BJ (cell line): ENCODE measurements around the gene HS6ST3. TPM values are rescaled to one million over a fixed set of nuclear protein-coding genes. Genes with fewer than 3 reads are reported as not detected.

Experiments used
- CTCF ChIA-PET: fragments of 350-600 bp; formaldehyde crosslinking; extraction: SDS; loops from one replicate; lab custom pipeline; 2021; ENCODE audit warnings: antibody characterized with exemption, inconsistent platforms; lab: Yijun Ruan, JAX
- POLR2A ChIA-PET: fragments of 300-600 bp; sonication (Branson Sonifier 250); formaldehyde crosslinking; extraction: SDS; loops from one replicate; lab custom pipeline; 2021; ENCODE audit warnings: antibody characterized with exemption; lab: Charles Lee
- DNase-seq: peaks from one replicate; pipeline ENCODE4 v3.0.0-alpha.2; 2011; ENCODE audit warnings: low read depth
- H3K27me3 ChIP-seq: 2 replicates; pipeline ENCODE4 v1.6.0; 2011; ENCODE audit warnings: low read length; ENCODE audit not compliant: control insufficient read depth, insufficient read depth
- H3K36me3 ChIP-seq: 2 replicates; pipeline ENCODE4 v1.5.1; 2011; ENCODE audit warnings: low read length; ENCODE audit not compliant: control insufficient read depth, insufficient read depth
- H3K4me3 ChIP-seq: 2 replicates; pipeline ENCODE4 v1.5.1; 2011; ENCODE audit warnings: low read depth, mild to moderate bottlenecking, control low read depth, low read length
- polyA plus RNA-seq: library from polyadenylated mRNA; depleted of rRNA; stranded (reverse); fragments of >200 nt; gene quantifications from 2 replicates; pipeline ENCODE4 v1.2.3, GENCODE V29; 2011
- TF ChIP-seq, protein P1 (sequence below): IDR thresholded peaks from 2 replicates; pipeline ENCODE4 v1.5.1; 2011; ENCODE audit warnings: low read depth, mild to moderate bottlenecking, control low read depth, inconsistent platforms, low read length, moderate library complexity; ENCODE audit not compliant: insufficient read depth

Gene HS6ST3
- polyA plus RNA-seq, 1 experiment: not detected

DNA sequence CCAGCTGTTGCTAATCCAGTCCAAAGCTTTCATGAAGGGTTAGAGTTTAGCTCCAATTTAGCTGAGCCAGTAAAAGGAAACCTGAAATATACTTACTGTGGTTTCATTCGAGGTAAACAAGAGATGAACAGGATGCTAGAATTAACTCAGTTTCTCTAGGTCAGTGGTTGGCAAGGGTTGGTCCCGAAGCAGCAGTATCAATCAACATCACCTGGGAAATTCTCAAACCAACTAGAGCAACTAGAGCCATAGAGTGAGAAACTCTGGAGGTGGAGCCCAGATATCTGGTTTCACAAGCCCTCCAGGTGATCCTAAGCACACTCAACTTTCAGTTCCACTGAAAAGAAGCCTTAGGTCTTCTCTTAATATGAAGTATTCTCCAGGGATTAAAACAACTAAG is 527.6 kb downstream of the HS6ST3 start:
- CTCF ChIA-PET: no interaction called here
- POLR2A ChIA-PET: no interaction called here
- TF ChIP-seq, protein P1, sequence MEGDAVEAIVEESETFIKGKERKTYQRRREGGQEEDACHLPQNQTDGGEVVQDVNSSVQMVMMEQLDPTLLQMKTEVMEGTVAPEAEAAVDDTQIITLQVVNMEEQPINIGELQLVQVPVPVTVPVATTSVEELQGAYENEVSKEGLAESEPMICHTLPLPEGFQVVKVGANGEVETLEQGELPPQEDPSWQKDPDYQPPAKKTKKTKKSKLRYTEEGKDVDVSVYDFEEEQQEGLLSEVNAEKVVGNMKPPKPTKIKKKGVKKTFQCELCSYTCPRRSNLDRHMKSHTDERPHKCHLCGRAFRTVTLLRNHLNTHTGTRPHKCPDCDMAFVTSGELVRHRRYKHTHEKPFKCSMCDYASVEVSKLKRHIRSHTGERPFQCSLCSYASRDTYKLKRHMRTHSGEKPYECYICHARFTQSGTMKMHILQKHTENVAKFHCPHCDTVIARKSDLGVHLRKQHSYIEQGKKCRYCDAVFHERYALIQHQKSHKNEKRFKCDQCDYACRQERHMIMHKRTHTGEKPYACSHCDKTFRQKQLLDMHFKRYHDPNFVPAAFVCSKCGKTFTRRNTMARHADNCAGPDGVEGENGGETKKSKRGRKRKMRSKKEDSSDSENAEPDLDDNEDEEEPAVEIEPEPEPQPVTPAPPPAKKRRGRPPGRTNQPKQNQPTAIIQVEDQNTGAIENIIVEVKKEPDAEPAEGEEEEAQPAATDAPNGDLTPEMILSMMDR: no peak
- DNase-seq: no peak
- Histone ChIP-seq H3K4me3 (no peak overlapping the region), H3K36me3 (no peaks in the 10 kb centered on the region), H3K27me3 (no peaks in the 10 kb centered on the region)

DNA sequence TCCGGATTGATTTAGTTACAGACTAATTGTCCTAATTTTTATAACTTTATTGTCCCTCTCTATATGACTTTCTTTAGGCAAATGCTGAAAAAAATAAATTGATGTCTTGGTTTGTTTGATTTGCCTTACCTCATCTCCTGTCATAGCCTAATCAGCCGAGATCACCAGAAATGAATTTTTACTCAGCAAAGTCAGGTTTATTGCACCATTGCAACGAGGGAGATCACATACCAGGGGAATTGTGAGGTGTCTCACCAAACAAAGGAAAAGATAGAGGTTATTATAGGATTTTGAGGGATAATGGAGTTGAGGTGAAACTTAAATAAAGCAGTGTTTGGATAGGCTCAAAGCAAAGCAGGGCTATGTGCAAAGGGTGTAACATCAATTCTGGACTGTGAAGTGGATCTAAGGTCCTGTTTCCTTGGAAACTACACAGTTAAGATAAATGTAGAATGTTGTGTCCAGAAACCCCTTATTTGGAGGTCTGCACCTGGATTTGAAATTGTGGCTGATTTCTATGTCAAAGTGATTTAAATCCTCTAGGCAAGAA is 531.8 kb downstream of the HS6ST3 start:
- DNase-seq: no peak
- Histone ChIP-seq H3K4me3 (no peak overlapping the region), H3K36me3 (no peaks in the 10 kb centered on the region), H3K27me3 (no peaks in the 10 kb centered on the region)
- CTCF ChIA-PET: no interaction called here
- POLR2A ChIA-PET: no interaction called here
- TF ChIP-seq, protein P1: no peak

GRCh38 chr13:96629331-96629730 is 539.4 kb downstream of the HS6ST3 start:
- ChIA-PET POLR2A (no interaction called here), CTCF (no interaction called here)
- Histone ChIP-seq H3K27me3 (no peaks in the 10 kb centered on the region), H3K4me3 (no peak overlapping the region), H3K36me3 (no peaks in the 10 kb centered on the region)
- TF ChIP-seq, protein P1: no peak
- no peak for DNase-seq

DNA sequence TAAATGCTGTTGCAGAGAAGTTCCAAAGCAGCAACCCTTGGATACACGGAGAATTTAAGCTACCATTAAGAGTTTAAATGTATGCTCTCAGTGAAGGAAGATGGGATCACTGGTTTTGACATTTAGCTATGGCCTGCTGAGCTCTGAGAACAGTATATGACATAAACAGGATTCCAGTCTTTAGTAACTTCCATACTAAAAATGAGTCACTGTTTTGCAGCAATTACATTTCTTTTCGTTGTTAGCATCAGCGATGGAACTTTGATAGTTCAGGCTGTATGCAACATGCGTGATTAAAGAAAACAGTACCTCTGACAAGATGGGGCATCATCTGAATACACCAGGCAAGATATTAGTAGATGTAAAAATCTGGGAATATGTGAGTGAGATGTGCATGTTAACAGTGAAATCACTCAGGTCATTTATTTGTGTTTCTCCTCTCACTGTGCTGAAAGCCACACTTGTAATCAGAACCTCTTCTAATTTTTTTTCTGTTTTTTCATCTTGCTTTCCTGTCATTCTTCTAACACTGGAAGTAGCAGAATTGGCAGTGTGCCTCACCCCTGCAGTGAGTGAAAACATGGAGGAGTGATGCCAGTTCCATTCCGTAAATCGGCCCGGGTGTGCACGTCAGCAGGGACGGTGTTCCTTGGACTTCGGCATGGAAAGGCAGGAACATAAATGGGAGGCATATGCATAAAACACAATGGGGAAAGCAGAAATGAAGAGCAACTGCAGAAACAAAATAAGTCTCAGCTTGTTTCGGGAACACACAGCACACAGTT is 542.8 kb downstream of the HS6ST3 start:
- no peak for DNase-seq
- Histone ChIP-seq H3K36me3 (no peaks in the 10 kb centered on the region), H3K4me3 (no peak overlapping the region), H3K27me3 (no peaks in the 10 kb centered on the region)
- ChIA-PET CTCF (no interaction called here), POLR2A (no interaction called here)
- TF ChIP-seq, protein P1: no peak

GRCh38 chr13:96636001-96636709 is 546.2 kb downstream of the HS6ST3 start:
- no peak for DNase-seq
- ChIA-PET POLR2A (no interaction called here), CTCF (no interaction called here)
- TF ChIP-seq, protein P1: no peak
- Histone ChIP-seq H3K27me3 (no peaks in the 10 kb centered on the region), H3K4me3 (no peak overlapping the region), H3K36me3 (no peaks in the 10 kb centered on the region)
